ENCODE results near the gene E2F4.
A peak's percentile ranks its signal among the peaks of the same experiment; 100 is the strongest.

Gene E2F4

DNA sequence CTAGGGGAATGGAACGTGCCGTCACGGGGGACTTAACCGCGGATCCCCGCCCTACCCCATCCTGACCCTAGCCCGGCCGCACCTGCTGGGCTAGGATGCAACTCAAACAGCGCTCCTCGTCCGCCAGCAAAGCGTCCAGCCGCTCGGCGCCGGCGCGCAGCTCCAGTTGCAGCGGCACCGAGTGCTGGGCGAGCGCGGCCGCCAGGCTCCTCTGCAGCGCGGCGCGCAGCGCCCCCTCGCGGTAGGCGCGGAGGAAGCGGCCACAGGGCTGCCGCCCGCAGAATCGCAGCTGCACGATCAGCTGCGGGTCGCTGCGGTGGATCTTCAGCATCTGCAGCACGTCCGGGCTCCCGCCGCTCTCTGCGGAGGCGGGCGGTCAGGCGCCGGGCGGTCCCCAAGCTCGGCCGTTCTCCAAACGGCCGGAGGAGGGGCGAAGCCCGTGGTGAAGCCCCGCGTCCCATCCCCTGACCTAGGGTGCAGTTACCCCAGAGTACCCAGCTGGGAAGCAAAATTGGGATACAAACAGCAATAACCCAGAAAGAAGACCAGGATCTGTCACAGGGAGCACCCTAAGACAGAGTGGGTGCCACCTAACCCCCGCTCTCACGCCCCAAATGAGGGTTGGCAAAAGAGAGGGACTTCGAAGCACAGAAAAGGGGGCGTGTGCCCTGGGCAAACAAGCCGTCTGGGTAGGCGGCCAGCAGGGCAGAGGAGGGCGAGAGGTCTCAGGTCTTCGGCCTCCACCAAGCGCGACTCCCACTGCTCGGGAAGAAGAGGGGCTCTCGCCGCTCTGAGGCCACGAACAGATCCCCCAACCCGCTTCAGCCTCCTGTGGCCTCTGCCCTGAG is 36.4 kb upstream of the E2F4 start:
- TF ChIP-seq CTCF (IDR thresholded peaks at IDR 0.05) = peak; percentile 97

GRCh38 chr16:67156143-67156844 is 35.7 kb upstream of the E2F4 start:
- no peak for TF ChIP-seq CTCF (IDR thresholded peaks at IDR 0.05)

GRCh38 chr16:67157106-67157748 is 34.7 kb upstream of the E2F4 start:
- no peak for TF ChIP-seq CTCF (IDR thresholded peaks at IDR 0.05)

DNA sequence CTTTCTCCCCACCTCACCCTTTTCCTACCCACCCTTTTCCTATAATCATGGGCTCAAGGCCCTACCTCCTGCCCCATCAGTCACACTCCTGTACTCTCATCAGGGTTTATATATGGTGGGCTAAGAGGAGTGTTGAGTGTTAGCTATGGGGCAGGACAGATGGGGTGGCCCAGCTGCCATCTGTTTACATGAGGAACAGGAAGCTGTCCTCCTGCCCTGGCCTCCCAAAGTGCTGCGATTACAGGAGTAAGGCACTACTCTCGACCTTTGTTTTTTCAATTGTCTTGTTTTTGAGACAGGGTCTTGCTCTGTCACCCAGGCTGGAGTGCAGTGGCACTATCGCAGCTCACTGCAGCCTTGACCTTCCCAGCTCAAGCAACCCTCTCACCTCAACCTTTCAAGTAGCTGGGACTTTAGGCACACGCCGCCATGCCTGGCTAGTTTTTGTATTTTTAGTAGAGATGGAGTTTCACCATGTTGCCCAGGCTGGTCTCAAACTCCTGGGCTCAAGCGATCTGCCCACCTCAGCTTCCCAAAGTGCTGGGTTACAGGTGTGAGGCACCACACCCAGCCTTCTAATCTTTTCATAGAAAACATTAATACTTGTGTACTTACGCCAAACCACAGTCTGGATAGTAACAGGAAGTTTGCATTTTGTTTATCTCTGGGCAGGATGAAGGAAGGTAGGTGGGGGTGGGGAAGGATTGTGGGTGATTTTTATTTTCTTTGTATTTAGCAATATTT is 33.9 kb upstream of the E2F4 start:
- no peak for TF ChIP-seq CTCF (IDR thresholded peaks at IDR 0.05)

DNA sequence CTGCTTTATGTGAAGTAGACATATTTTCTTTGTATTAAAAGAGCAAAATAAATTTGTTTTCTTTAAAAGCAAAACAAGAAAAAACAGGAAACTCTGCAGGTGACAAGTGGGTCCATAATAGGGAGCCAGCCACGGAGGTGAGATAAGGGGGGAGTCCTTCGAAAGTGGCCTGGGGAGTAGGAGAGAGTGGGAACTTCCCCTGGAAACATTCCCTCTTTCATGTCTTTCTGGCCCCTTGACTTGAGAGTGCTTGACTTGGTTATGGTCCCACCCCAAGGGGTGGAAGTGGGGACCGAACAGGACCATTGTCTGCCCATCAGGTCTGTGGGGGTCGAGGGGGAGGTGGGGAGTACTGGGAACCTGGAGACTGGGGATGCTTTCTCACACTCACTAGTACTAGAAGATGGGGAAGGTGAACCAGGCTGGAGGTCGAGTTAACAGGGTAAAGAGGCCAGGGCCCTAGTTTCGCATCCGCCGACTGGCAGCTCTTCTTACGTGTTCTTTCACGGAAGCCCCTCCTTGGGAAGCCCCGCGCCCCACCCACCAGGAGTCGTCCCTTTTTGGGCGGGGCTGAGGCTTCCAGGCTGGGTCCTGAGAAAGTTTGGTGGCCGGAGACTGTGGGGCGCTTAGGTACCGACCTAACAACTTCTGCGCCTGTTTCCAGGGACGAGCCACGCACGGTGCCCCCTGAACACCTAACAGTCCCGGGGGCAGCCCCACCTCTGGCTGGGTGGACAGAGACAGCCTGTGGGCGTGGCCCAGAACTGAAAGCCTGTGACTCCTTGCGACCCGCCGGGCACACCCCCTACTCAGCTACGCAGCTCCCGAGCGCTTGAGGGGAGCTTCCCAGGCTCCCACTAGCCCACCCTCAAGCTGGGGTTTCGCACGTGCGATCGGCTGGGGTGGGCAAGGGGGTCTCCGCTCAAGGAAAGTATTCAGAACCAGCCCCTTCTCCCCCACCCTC is 33.0 kb upstream of the E2F4 start:
- TF ChIP-seq CTCF (IDR thresholded peaks at IDR 0.05) = no peak

DNA sequence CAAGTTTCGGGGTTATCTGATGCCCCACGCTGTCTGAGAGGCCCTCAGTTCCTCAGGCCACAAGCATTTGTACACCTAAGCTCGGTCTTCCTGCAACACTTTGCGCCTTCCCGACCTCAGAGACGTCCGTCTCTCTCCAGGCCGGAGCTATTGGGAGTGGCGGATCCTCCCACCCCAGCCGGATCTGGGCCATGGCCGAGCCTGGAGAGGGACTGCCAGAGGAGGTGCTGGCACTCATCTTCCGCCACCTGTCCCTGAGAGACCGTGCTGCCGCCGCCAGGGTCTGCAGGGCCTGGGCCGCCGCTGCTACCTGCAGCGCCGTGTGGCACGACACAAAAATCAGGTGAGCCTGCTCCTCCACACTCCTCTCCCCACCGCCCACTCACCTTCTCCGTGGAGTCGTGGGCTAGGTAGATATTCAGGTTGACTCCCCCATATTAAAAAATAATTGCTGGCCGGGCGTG is 30.3 kb upstream of the E2F4 start:
- TF ChIP-seq CTCF (IDR thresholded peaks at IDR 0.05) = no peak

Data from LNCAP (cell line).